Colonic mucosa (tissue), 4 donors: ENCODE data around the gene KLK6. TPM values are rescaled to one million over a fixed set of nuclear protein-coding genes. Genes with fewer than 3 reads are reported as not detected.
"Not testable (repeated sequence)": the region's sequence is repeated elsewhere in the genome, so short reads cannot be mapped to it uniquely, and the experiment has no call there.

Experiments
- DNase-seq: peaks from one replicate; pipeline ENCODE4 v3.0.0-alpha.2; 2020
- H3K27ac ChIP-seq: fragments of 200-600 bp; one replicate; pipeline ENCODE4 v1.8.0; 2021
- H3K27me3 ChIP-seq: fragments of 200-600 bp; one replicate; pipeline ENCODE4 v1.8.0; 2021
- H3K36me3 ChIP-seq: fragments of 200-600 bp; one replicate; pipeline ENCODE4 v1.8.0; 2021
- H3K4me1 ChIP-seq: fragments of 200-600 bp; one replicate; pipeline ENCODE4 v1.8.0; 2021; ENCODE audit warnings: mild to moderate bottlenecking
- H3K4me3 ChIP-seq: fragments of 200-600 bp; one replicate; pipeline ENCODE4 v1.8.0; 2021
- H3K9ac ChIP-seq, 2 donors: one replicate each; pipeline ENCODE4 v1.7.0; 2013; ENCODE audit warnings: control low read depth in 2 of 2, low read depth in 2 of 2, low read length in 2 of 2
- H3K9me3 ChIP-seq: fragments of 200-600 bp; one replicate; pipeline ENCODE4 v1.8.0; 2021
- CTCF ChIP-seq: fragments of 200-600 bp; IDR thresholded peaks from one replicate; pipeline ENCODE4 v1.8.0; 2022; ENCODE audit warnings: antibody characterized with exemption, mild to moderate bottlenecking
- intact Hi-C: fragments of 100-400 bp; cut with DNase I; formaldehyde crosslinking; loops from one replicate; pipeline ENCODE4 v1.14.1; 2022
- total RNA-seq, 2 donors: library from RNA; stranded (reverse); fragmentation: NEBNext Ultra II Directional in 1 of 2; extraction: Animal tissue kit (Norgen Biotek cat#: 25700) in 1 of 2; gene quantifications; one replicate each; pipeline ENCODE4 v1.2.1, GENCODE V29; 2021
- donor health status: healthy.
- donor health status: DM: no; HTN: no; CAD: no.
- donor health status: DM: no; HTN: no; CAD: no.

KLK6 gene
- total RNA-seq, 2 donors from 2014 or later, result not detected

GRCh38 chr19:50978772-50979390 lies 9.5 kb upstream of the KLK6 start:
- Histone ChIP-seq H3K4me1 (no peaks in the 10 kb centered on the region), H3K27me3 (no peaks in the 10 kb centered on the region), H3K27ac (no peak overlapping the region), H3K9ac (no peak overlapping the region), H3K4me3 (no peak overlapping the region), H3K9me3 (no peaks in the 10 kb centered on the region), H3K36me3 (no peaks in the 10 kb centered on the region)
- intact Hi-C loops, result no loop called here
- no peak for DNase-seq
- TF ChIP-seq CTCF, result no peak

GRCh38 chr19:50977626-50978025 lies 8.2 kb upstream of the KLK6 start:
- Histone ChIP-seq H3K4me3 (no peak overlapping the region), H3K36me3 (no peaks in the 10 kb centered on the region), H3K9ac (no peak overlapping the region), H3K4me1 (no peaks in the 10 kb centered on the region), H3K9me3 (no peaks in the 10 kb centered on the region), H3K27me3 (no peaks in the 10 kb centered on the region), H3K27ac (no peak overlapping the region)
- no peak for TF ChIP-seq CTCF
- intact Hi-C loops, result no loop called here
- no peak for DNase-seq

- peak; percentile 19 for DNase-seq
- H3K36me3 ChIP-seq, result no peaks in the 10 kb centered on the region
- H3K4me3 ChIP-seq, result no peak overlapping the region
- no peak overlapping the region for H3K27ac ChIP-seq
- H3K27me3 ChIP-seq, result no peaks in the 10 kb centered on the region
- no peak for TF ChIP-seq CTCF
- no peaks in the 10 kb centered on the region for H3K4me1 ChIP-seq
- intact Hi-C loops, result no loop called here
- H3K9ac ChIP-seq, result no peak overlapping the region
- no peaks in the 10 kb centered on the region for H3K9me3 ChIP-seq
These were observed 6.4 kb upstream of the KLK6 start for GRCh38 chr19:50975766-50976165.

GRCh38 chr19:50974702-50975556 lies 5.5 kb upstream of the KLK6 start:
- intact Hi-C loops, result no loop called here
- DNase-seq, result no peak
- no peak overlapping the region for H3K27ac ChIP-seq
- no peaks in the 10 kb centered on the region for H3K36me3 ChIP-seq
- no peak overlapping the region for H3K4me3 ChIP-seq
- no peaks in the 10 kb centered on the region for H3K4me1 ChIP-seq
- no peaks in the 10 kb centered on the region for H3K9me3 ChIP-seq
- no peak overlapping the region for H3K9ac ChIP-seq
- TF ChIP-seq CTCF, result no peak
- H3K27me3 ChIP-seq, result no peaks in the 10 kb centered on the region

GRCh38 chr19:50972795-50973376 lies 3.5 kb upstream of the KLK6 start:
- Histone ChIP-seq H3K9me3 (no peaks in the 10 kb centered on the region), H3K4me1 (no peaks in the 10 kb centered on the region), H3K27ac (no peak overlapping the region), H3K36me3 (no peaks in the 10 kb centered on the region), H3K27me3 (no peaks in the 10 kb centered on the region), H3K9ac (no peak overlapping the region), H3K4me3 (no peak overlapping the region)
- no peak for DNase-seq
- TF ChIP-seq CTCF, result no peak
- intact Hi-C loops, result no loop called here

GRCh38 chr19:50969810-50970209 lies 419 bp upstream of the KLK6 start:
- H3K9me3 ChIP-seq, H3K36me3 ChIP-seq, H3K4me1 ChIP-seq, H3K4me3 ChIP-seq, intact Hi-C loops, H3K27me3 ChIP-seq, H3K9ac ChIP-seq, DNase-seq, H3K27ac ChIP-seq: not testable (repeated sequence)
